Colonic mucosa (tissue), 4 donors: Measurements from ENCODE around the gene SLC22A16. TPM values are rescaled to one million over a fixed set of nuclear protein-coding genes. Genes with fewer than 3 reads are reported as not detected.

Source experiments
- DNase-seq: peaks from one replicate; pipeline ENCODE4 v3.0.0-alpha.2; 2020
- H3K27ac ChIP-seq: fragments of 200-600 bp; one replicate; pipeline ENCODE4 v1.8.0; 2021
- H3K27me3 ChIP-seq: fragments of 200-600 bp; one replicate; pipeline ENCODE4 v1.8.0; 2021
- H3K36me3 ChIP-seq: fragments of 200-600 bp; one replicate; pipeline ENCODE4 v1.8.0; 2021
- H3K4me1 ChIP-seq: fragments of 200-600 bp; one replicate; pipeline ENCODE4 v1.8.0; 2021; ENCODE audit warnings: mild to moderate bottlenecking
- H3K4me3 ChIP-seq: fragments of 200-600 bp; one replicate; pipeline ENCODE4 v1.8.0; 2021
- H3K9ac ChIP-seq, 2 donors: one replicate each; pipeline ENCODE4 v1.7.0; 2013; ENCODE audit warnings: control low read depth in 2 of 2, low read depth in 2 of 2, low read length in 2 of 2
- H3K9me3 ChIP-seq: fragments of 200-600 bp; one replicate; pipeline ENCODE4 v1.8.0; 2021
- intact Hi-C: fragments of 100-400 bp; cut with DNase I; formaldehyde crosslinking; loops from one replicate; pipeline ENCODE4 v1.14.1; 2022
- total RNA-seq, 2 donors: library from RNA; stranded (reverse); fragmentation: NEBNext Ultra II Directional in 1 of 2; extraction: Animal tissue kit (Norgen Biotek cat#: 25700) in 1 of 2; gene quantifications; one replicate each; pipeline ENCODE4 v1.2.1, GENCODE V29; 2021
- TF ChIP-seq, protein P1 (sequence below): fragments of 200-600 bp; IDR thresholded peaks from one replicate; pipeline ENCODE4 v1.8.0; 2022; ENCODE audit warnings: antibody characterized with exemption, mild to moderate bottlenecking
- donor health status: healthy.
- donor health status: DM: no; HTN: no; CAD: no.
- donor health status: DM: no; HTN: no; CAD: no.

Gene SLC22A16
- total RNA-seq, 2 donors from 2014 or later = 1.1 TPM; not detected in 1

- Histone ChIP-seq H3K27ac (no peak overlapping the region), H3K4me1 (no peaks in the 10 kb centered on the region), H3K9me3 (no peaks in the 10 kb centered on the region), H3K4me3 (no peak overlapping the region), H3K27me3 (peaks cover 3% of the 10 kb centered on the region), H3K36me3 (no peaks in the 10 kb centered on the region), H3K9ac (no peak overlapping the region)
- TF ChIP-seq, protein P1, sequence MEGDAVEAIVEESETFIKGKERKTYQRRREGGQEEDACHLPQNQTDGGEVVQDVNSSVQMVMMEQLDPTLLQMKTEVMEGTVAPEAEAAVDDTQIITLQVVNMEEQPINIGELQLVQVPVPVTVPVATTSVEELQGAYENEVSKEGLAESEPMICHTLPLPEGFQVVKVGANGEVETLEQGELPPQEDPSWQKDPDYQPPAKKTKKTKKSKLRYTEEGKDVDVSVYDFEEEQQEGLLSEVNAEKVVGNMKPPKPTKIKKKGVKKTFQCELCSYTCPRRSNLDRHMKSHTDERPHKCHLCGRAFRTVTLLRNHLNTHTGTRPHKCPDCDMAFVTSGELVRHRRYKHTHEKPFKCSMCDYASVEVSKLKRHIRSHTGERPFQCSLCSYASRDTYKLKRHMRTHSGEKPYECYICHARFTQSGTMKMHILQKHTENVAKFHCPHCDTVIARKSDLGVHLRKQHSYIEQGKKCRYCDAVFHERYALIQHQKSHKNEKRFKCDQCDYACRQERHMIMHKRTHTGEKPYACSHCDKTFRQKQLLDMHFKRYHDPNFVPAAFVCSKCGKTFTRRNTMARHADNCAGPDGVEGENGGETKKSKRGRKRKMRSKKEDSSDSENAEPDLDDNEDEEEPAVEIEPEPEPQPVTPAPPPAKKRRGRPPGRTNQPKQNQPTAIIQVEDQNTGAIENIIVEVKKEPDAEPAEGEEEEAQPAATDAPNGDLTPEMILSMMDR = no peak
- intact Hi-C loops = no loop called here
- no peak for DNase-seq
Measured at GRCh38 chr6:110481081-110481480, 4.7 kb upstream of the SLC22A16 start.

DNA sequence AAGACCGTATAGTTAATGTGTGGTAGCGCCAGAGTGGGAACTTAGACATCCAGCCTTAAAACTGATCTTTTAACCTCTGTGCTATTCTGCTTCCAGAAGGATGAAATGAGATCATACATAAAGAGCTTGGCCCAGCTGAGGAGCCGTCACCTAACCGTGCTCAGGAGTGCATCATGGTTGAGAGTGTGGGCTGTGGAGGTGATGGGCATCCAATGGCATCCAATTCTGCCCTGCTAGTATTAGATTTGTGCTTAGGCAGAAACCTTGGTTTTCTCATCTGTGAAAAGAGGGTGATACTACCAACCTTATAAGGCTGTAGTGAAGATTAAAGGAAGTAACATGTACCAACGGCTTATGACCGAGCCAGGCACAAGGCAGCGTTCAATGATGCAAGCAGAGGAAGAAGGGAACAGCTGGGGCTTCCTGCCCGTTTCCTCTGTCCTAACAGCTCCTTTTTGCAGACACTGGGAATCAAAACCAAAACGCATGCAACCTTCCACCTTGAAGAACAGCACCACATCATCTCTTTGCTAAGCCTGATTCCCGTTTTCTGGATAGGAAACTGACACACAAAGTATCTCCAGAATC is 1.3 kb downstream of the SLC22A16 start:
- DNase-seq = no peak
- intact Hi-C loops = no loop called here
- H3K4me3 ChIP-seq = no peak overlapping the region

DNA sequence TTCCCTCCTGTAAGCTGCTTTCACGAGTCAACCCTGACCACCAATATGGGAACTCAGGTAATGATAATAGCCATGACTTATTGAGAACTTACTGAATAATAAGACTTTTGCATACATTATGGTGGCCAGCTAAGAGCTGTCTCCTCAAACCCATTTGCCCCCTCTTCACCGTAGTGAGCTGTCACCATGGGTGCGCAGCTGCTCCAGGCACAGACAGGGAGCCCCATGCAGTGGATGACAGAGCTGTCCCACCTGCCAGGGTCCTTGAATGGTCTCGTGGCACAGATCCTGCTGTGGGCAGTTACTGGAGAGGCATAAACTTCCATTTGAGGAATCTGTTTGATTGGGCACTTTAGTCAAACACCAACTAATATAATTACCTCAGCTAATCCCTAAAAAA is 1.9 kb downstream of the SLC22A16 start:
- peaks cover 17% of the 10 kb centered on the region for H3K27me3 ChIP-seq
- H3K4me3 ChIP-seq = no peak overlapping the region
- no peak for DNase-seq
- intact Hi-C loops = no loop called here
- H3K36me3 ChIP-seq = no peaks in the 10 kb centered on the region
- no peaks in the 10 kb centered on the region for H3K4me1 ChIP-seq
- no peak overlapping the region for H3K9ac ChIP-seq
- H3K9me3 ChIP-seq = no peaks in the 10 kb centered on the region
- H3K27ac ChIP-seq = no peak overlapping the region
- TF ChIP-seq, protein P1 = no peak

More for the DNA sequence above, 1.3 kb downstream of the SLC22A16 start:
- no peaks in the 10 kb centered on the region for H3K9me3 ChIP-seq
- TF ChIP-seq, protein P1 = no peak
- no peak overlapping the region for H3K27ac ChIP-seq
- no peak overlapping the region for H3K9ac ChIP-seq
- peaks cover 17% of the 10 kb centered on the region for H3K27me3 ChIP-seq
- no peaks in the 10 kb centered on the region for H3K4me1 ChIP-seq
- H3K36me3 ChIP-seq = no peaks in the 10 kb centered on the region

GRCh38 chr6:110472739-110473138 is 3.7 kb downstream of the SLC22A16 start:
- TF ChIP-seq, protein P1 = no peak
- Histone ChIP-seq H3K36me3 (no peaks in the 10 kb centered on the region), H3K27me3 (peaks cover 17% of the 10 kb centered on the region), H3K27ac (no peak overlapping the region), H3K4me1 (no peaks in the 10 kb centered on the region), H3K4me3 (no peak overlapping the region), H3K9me3 (no peaks in the 10 kb centered on the region), H3K9ac (no peak overlapping the region)
- DNase-seq = no peak
- intact Hi-C loops = no loop called here

DNA sequence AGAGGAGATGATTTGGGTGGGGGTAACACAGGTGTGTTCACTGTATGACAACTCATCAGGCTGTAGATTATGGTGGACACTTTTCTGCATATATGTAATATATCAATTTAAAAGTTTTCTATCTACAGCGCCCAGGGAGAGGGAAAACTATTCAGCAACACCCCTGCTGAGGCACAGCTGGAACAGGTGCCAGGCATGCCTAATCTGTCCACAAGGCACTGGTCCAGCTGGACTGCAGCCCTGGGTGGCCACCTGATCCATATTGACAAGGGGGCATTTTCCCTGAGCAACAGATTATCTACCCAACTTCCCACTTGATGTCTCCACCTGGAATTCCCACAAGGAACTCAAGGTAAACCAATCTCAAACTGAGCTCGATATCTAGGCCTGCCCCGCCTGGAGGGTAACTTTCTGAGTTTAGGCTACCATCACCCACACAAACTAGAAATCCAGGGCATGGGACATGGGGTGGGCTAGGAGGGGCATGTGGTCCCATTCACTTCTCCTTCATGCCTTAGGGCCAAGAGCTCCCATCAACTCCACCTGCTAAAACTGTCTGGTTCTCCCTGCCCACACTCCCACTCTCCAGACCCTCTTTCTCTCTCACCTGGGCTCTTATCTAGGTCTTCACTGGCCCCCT is 4.6 kb downstream of the SLC22A16 start:
- Histone ChIP-seq H3K4me1 (no peaks in the 10 kb centered on the region), H3K9ac (no peak overlapping the region)

More for the DNA sequence above, 4.6 kb downstream of the SLC22A16 start:
- no peak overlapping the region for H3K27ac ChIP-seq
- peaks cover 17% of the 10 kb centered on the region for H3K27me3 ChIP-seq
- no peak for DNase-seq
- H3K9me3 ChIP-seq = no peaks in the 10 kb centered on the region
- intact Hi-C loops = no loop called here
- H3K36me3 ChIP-seq = no peaks in the 10 kb centered on the region
- no peak overlapping the region for H3K4me3 ChIP-seq
- TF ChIP-seq, protein P1 = no peak
